Hepatocyte (in vitro differentiated cells): Measurements from ENCODE around the gene RSPRY1. TPM values are rescaled to one million over a fixed set of nuclear protein-coding genes. Genes with fewer than 3 reads are reported as not detected.
A peak's percentile ranks its signal among the peaks of the same experiment; 100 is the strongest.

Experiments used
- DNase-seq: peaks from one replicate; pipeline ENCODE4 v3.0.0-alpha.2; 2016; ENCODE audit warnings: low spot score
- H2AFZ ChIP-seq: fragments of 200-600 bp; sonication (generic); 2 replicates; pipeline ENCODE4 v1.6.0; 2016; ENCODE audit warnings: antibody characterized with exemption, mild to moderate bottlenecking
- H3K27ac ChIP-seq: fragments of 200-600 bp; sonication (generic); 2 replicates; pipeline ENCODE4 v1.5.1; 2016; ENCODE audit warnings: mild to moderate bottlenecking
- H3K27me3 ChIP-seq: fragments of 200-600 bp; sonication (generic); 2 replicates; pipeline ENCODE4 v1.6.1; 2016
- H3K36me3 ChIP-seq: fragments of 200-600 bp; sonication (generic); replicated peaks from 2 replicates; pipeline ENCODE4 v1.5.1; 2016; ENCODE audit warnings: low read depth; ENCODE audit not compliant: insufficient read depth
- H3K4me1 ChIP-seq: fragments of 200-600 bp; sonication (generic); 2 replicates; pipeline ENCODE4 v1.5.1; 2016; ENCODE audit warnings: mild to moderate bottlenecking, moderate library complexity; ENCODE audit not compliant: insufficient read depth
- H3K4me2 ChIP-seq: fragments of 200-600 bp; sonication (generic); 2 replicates; pipeline ENCODE4 v1.6.0; 2016
- H3K4me3 ChIP-seq: fragments of 200-600 bp; sonication (generic); 2 replicates; pipeline ENCODE4 v1.5.1; 2016; ENCODE audit warnings: mild to moderate bottlenecking
- H3K79me2 ChIP-seq: fragments of 200-600 bp; sonication (generic); 2 replicates; pipeline ENCODE4 v1.6.0; 2017; ENCODE audit warnings: mild to moderate bottlenecking
- H3K9me2 ChIP-seq: fragments of 200-600 bp; sonication (generic); replicated peaks from 2 replicates; pipeline ENCODE4 v1.6.0; 2017; ENCODE audit warnings: mild to moderate bottlenecking; ENCODE audit not compliant: insufficient read depth
- H3K9me3 ChIP-seq: fragments of 200-600 bp; sonication (generic); 2 replicates; pipeline ENCODE4 v1.5.1; 2016; ENCODE audit warnings: low read depth, mild to moderate bottlenecking
- H4K20me1 ChIP-seq: fragments of 200-600 bp; sonication (generic); 2 replicates; pipeline ENCODE4 v1.6.0; 2016; ENCODE audit warnings: mild to moderate bottlenecking; ENCODE audit not compliant: insufficient read depth, poor library complexity, severe bottlenecking
- CTCF ChIP-seq: fragments of 200-600 bp; sonication (generic); IDR thresholded peaks from 2 replicates; pipeline ENCODE4 v1.5.1; 2016; ENCODE audit warnings: antibody characterized with exemption, mild to moderate bottlenecking; ENCODE audit not compliant: poor library complexity
- EZH2 ChIP-seq: fragments of 200-600 bp; sonication (generic); IDR thresholded peaks from 2 replicates; pipeline ENCODE4 v1.6.1; 2016; ENCODE audit warnings: antibody characterized with exemption, mild to moderate bottlenecking, borderline replicate concordance
- EZH2phosphoT487 ChIP-seq: fragments of 200-600 bp; sonication (generic); IDR thresholded peaks from one replicate; pipeline ENCODE4 v1.6.1; 2018; ENCODE audit warnings: antibody characterized with exemption, mild to moderate bottlenecking, low read depth, moderate library complexity; ENCODE audit not compliant: unreplicated experiment, severe bottlenecking
- WGBS: methylation state at CpG from one replicate; pipeline ENCODE4 v1.1.6; 2016; ENCODE audit warnings: low lambda C conversion rate; ENCODE audit errors: missing lambda C conversion rate; 5-methylcytosine and 5-hydroxymethylcytosine counted together
- polyA plus RNA-seq: library from polyadenylated mRNA; unstranded; fragments of >200 nt; fragmentation: Nextera tagmentation; extraction: Ambion mirVana; gene quantifications from 2 replicates; pipeline ENCODE4 v1.2.1, GENCODE V29; 2016
- total RNA-seq: library from RNA; depleted of rRNA; stranded (reverse); fragments of >200 nt; gene quantifications from 2 replicates; pipeline ENCODE4 v1.2.3, GENCODE V29; 2014

RSPRY1 gene
- total RNA-seq (52.7 and 57.5 TPM in 2 replicates), polyA plus RNA-seq (42.3 and 52.7 TPM in 2 replicates)

GRCh38 chr16:57185945-57186871 is at the start of gene RSPRY1, which contains the start of gene PSME3IP1:
Gene RSPRY1, plus strand, starts transcription at chr16:57186329. Its CDS starts 18,330 bp downstream, at chr16:57204659.
Gene PSME3IP1, minus strand, starts transcription at chr16:57186039. Its CDS starts 12,185 bp downstream, at chr16:57173854.
- WGBS: under 1% methylated on average over 51 of the region's 64 CpGs
- DNase-seq: peak; percentile 99
- Histone ChIP-seq H3K4me3 (peak within 1 kb of the TSS; percentile 46), H3K27ac (peak within 1 kb of the TSS; percentile 92), H3K36me3 (no peaks in the 10 kb centered on the region), H3K79me2 (peaks cover 88% of the 10 kb centered on the region), H4K20me1 (peaks cover 31% of the 10 kb centered on the region), H3K4me2 (peak within 1 kb of the TSS; percentile 93), H3K27me3 (no peaks in the 10 kb centered on the region), H2AFZ (peak within 1 kb of the TSS; percentile 64), H3K9me2 (no peaks in the 10 kb centered on the region), H3K9me3 (no peaks in the 10 kb centered on the region), H3K4me1 (peaks cover 28% of the 10 kb centered on the region)
- no peak for TF ChIP-seq EZH2
- TF ChIP-seq CTCF: no peak
- no peak for TF ChIP-seq EZH2phosphoT487

GRCh38 chr16:57137043-57137442 is 49.1 kb upstream of the RSPRY1 start:
- Histone ChIP-seq H2AFZ (no peak overlapping the region), H4K20me1 (no peaks in the 10 kb centered on the region), H3K4me3 (no peak overlapping the region), H3K79me2 (no peaks in the 10 kb centered on the region), H3K27me3 (no peaks in the 10 kb centered on the region), H3K4me1 (peaks cover 1% of the 10 kb centered on the region), H3K4me2 (no peak overlapping the region), H3K9me3 (no peaks in the 10 kb centered on the region), H3K36me3 (no peaks in the 10 kb centered on the region), H3K9me2 (no peaks in the 10 kb centered on the region), H3K27ac (no peak overlapping the region)
- DNase-seq: no peak
- WGBS: 92% methylated on average over 14 of the region's 14 CpGs
- TF ChIP-seq EZH2phosphoT487 (no peak), CTCF (no peak), EZH2 (no peak)

GRCh38 chr16:57137566-57138273 is 48.4 kb upstream of the RSPRY1 start:
- no peaks in the 10 kb centered on the region for H3K36me3 ChIP-seq
- no peaks in the 10 kb centered on the region for H3K9me3 ChIP-seq
- no peaks in the 10 kb centered on the region for H4K20me1 ChIP-seq
- H3K27ac ChIP-seq: no peak overlapping the region
- no peaks in the 10 kb centered on the region for H3K27me3 ChIP-seq
- DNase-seq: no peak
- H3K4me2 ChIP-seq: no peak overlapping the region
- 91% methylated on average over 10 of the region's 10 CpGs for WGBS
- TF ChIP-seq EZH2phosphoT487 (no peak), EZH2 (no peak), CTCF (no peak)
- no peak overlapping the region for H3K4me3 ChIP-seq
- no peaks in the 10 kb centered on the region for H3K9me2 ChIP-seq
- no peak overlapping the region for H2AFZ ChIP-seq
- peaks cover 2% of the 10 kb centered on the region for H3K4me1 ChIP-seq
- H3K79me2 ChIP-seq: no peaks in the 10 kb centered on the region
